ENCODE measurements around the gene HEBP2. TPM values are rescaled to one million over a fixed set of nuclear protein-coding genes. Genes with fewer than 3 reads are reported as not detected.
"Not testable (repeated sequence)": the region's sequence is repeated elsewhere in the genome, so short reads cannot be mapped to it uniquely, and the experiment has no call there.

HEBP2 gene
- total RNA-seq, 1 donor from 2014 or later, result 6.7 TPM

DNA sequence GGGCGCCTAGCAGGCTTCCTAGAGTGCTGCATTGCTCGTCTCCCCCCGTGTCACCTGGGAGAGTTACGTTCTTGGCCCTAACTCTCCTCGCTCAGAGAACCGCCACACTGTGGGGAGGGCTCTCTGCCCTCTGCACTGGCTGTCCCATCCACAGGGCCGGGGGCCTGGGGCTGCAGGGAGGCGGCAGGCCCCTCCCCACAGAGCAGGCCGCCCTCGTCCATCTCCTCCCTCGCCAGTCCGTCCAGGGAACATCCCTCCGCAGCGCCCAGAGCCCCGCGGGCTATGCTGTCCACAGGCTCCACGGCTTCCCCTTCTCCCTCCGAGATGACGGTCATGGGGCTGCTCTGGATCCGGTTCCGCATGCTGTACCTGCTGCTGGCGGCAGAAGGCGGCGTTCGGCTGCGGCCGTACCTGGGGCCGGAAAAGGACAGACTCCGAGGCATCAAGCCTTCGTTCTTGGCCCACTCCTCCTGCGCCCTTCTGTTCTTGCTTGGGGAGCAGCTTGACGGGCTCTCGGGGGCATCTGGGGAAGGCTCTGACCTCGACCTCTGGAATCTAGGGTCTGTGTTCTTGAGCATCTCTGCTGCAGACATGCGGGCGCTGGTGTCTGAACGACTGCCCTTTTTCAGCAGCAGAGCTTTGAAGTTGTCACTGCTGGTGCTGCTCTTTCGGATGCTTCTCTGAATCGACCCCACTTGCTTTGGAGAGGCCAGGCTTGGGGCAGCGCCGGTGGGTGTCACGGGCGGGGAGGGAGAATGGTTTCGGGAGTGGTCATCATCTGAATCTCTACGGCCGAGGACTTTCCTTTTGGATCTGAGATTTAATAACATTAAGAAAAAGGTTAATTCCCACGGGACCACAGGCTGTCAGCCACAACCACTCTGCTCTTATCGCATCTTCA lies 20.2 kb downstream of the HEBP2 start:
- DNase-seq (ENCODE audit: low spot score), result no peak

DNA sequence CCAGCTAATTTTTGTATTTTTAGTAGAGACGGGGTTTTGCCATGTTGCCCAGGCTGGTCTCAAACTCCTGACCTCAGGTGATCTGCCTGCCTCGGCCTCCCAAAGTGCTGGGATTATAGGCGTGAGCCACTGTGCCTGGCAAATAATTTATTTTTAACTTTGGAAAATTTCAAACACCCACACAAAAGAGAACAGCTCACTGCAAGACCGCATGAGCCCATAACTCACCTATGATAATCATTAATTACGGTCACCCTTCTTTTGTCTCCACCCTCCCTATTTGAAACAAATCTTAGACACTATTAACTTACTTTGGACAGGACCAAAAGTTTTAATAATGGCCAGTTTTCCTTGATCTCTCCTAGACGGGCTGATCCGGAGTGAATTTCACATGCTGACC lies 21.2 kb downstream of the HEBP2 start:
- not testable (repeated sequence) for DNase-seq (ENCODE audit: low spot score)

DNA sequence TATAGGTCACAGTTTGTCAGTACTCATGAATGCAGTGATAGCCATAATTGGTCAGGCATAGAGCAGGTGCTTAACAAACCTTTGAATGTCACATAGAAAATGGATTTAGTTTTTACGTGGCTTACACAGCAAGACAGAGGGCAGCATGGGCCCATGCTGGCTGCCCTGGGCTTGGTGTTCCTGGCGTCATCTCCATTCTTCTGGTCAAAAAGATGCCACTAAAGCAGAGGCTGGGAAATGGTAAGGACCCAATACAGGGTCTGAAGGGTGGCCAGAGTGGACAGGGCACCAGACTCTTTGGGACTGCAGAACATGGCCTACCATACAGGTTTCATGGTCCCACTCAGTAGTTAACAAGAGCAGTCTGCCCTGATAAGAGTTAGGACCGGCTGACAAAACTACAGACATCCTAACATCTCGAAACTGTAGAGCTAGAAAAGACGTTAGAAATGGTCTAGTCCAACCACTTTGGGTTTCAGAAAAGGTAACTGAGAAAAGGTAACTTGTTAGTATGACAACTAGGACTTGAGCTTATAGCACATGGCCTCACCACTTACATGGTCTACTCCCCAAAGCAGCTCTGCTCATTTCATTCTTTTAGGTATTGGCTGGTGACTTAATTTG lies 22.6 kb downstream of the HEBP2 start:
- DNase-seq (ENCODE audit: low spot score), result no peak

DNA sequence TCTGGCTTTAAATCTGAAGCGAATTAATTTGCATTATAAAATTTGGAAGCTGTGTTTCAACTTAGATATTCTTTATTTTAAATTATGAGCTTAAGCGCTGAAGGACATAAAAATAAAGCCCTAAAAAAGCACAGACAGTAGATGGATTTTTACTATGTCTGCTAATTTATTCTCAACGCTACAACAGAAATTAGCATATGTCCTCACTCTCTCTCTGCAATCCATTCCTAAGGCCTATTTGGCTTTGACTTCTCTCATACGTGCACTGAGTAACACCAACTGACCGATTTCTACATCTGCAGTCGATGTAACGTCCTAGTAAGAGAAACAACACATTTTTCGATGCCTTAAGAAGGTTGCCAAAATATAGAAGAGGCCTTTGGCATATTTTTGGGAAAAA lies 23.7 kb downstream of the HEBP2 start:
- no peak for DNase-seq (ENCODE audit: low spot score)

DNA sequence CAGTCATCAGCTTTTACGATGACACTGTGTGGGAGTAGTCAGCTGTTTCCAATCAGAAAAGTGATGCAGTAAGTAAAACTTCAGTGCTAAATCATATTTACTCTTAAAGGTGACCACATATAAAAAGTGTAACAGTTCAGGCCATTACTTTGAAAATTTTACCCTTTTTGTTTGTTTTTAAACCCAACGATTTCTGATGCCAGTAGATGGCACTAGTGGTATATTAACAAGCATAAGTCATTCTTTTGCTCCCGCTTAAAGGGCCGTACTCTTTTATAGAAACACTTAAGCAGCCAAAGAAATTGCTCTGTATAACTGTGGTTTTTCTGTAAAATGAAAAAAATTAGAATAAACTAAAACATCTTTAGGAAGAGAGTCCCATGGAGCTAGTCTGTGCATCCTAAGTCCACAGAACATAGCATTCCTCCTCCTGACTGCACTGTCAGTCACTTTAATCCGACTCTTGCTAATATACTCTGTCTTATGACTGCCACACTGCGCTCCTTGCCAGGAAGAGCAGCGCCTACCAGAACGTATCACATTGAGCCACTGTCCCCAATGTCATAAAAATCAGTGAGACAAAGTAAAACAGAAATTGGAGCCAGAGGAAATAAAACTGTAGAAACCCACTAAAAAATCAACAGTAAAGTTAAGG lies 25.0 kb downstream of the HEBP2 start:
- DNase-seq (ENCODE audit: low spot score), result peak; percentile 68

DNA sequence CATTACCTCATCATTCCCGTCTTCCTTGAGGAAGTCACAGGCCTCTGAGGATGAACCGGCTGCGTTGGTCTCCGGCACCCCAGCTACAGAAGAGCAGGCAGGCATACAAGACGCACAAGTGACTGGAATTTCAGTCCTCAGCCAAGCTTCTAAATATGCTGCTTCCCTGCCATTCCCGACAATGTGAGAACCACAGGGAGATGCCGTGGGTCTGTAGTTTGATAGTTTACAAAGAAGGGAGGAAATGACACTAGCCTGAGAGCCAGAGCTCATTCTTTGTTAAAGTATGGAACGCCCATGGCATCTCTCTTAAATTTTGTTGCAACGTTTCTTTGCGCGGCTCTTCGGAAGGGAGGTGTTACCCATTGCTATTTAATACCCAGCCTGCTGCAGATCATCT lies 25.7 kb downstream of the HEBP2 start:
- no peak for DNase-seq (ENCODE audit: low spot score)

DNA sequence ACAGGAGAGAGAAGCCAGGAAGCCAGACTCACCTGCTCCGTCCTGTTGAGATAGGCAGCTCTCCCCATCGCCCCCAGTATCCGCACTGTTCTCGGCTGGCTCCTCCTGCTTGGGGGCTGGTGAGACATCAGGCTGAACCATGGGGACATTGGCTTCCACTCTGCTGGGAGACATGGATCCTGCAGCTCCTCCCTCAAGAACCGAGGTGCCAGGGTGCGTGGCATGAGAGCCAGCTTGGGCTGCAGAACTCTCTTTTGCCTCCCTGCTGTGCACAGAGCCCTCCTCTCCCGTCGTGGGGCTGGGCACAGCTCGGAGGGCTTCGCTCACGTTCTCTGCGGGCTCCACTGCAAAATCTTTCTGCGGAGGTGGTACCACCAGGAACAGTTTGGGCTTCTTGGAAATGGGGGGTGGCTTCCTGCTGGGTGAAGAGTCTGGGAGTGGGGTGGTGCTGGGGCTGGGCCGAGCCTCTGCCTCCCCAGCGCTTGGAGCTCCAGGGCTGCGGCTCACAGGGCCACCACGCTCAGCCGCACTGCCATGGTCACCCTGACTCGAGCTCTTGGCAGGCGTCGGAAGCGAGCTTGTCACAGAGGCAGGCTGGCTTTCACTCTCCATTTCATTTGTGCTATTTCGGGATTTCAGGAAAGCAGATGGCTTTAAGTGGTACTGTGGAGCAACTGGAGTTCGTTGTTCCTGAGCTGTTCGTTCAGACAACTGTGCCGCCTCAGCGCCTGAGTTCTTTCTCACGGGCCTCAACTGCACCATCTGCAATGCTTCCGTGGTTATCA lies 26.5 kb downstream of the HEBP2 start:
- no peak for DNase-seq (ENCODE audit: low spot score)

DNA sequence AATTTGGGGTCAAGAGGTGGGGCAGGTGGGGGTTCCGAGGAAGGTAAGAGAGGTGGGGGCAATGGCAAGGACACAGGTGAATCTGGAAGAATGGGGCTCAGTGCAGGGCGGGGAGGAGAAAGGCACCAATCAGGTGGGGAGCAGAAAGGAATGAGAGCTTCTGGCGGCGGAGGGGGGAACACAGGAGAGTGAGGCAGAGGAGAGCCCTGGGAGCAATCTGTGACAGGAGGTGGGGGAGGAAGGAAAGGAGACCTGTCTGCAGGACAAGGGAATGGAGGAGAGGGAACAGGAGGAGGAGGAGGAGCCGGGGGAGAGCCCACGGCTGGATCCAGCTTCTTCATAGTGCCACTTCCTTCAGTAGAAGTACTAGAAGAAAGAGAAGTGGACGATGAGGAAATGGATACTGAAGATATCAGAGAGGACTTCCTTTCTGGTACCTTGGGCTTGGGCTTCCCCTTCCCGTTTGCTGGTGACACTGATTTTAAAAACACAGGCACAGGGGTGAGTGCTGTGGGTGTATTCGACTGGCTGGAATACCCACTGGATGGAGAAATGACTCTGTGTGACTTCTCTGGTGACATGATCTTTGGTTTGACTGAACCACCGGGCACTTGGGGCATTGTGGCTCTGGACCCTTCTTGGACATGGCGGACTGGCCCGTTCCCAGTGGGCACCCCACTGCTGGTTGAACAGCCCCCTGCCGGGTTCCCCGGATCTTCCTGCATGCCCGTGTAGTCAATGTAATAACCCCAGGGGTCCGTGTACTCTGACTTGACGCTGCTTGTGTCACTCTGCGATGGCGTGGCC lies 27.4 kb downstream of the HEBP2 start:
- peak; percentile 25 for DNase-seq (ENCODE audit: low spot score)

DNA sequence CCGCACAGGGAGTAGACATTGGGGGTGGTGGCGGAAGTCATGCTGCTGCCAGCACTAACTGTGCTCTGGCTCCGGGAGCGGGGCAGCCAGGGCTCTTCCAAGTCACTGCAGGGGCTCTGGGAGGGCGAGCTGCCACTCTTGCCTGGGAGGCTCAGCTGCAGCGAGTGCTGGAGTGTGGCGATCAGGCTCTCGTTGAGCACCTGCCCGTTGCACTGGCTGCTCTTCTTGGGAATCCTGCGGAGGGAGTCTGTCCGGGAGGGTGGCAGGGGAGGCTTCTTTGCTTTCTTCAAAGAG lies 28.0 kb downstream of the HEBP2 start:
- no peak for DNase-seq (ENCODE audit: low spot score)

DNA sequence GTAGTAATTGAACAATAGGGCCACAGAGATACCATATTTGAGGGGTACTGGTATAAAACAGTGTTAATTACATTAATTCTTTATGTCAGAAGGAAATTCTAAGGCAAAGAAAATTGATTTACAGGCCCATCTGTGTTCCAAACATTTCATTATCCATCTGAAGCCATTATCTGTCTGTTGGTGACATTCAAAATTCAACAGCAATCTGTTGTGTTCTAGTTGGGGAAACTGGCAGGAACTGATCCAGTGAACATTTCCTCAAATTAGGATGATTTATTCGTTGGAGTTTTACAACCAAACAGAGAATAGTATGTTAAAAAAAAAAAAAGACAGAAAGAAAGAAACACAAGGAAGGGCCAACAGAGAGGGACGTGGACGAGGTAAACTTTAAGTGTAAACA lies 30.1 kb downstream of the HEBP2 start:
- DNase-seq (ENCODE audit: low spot score), result no peak

DNA sequence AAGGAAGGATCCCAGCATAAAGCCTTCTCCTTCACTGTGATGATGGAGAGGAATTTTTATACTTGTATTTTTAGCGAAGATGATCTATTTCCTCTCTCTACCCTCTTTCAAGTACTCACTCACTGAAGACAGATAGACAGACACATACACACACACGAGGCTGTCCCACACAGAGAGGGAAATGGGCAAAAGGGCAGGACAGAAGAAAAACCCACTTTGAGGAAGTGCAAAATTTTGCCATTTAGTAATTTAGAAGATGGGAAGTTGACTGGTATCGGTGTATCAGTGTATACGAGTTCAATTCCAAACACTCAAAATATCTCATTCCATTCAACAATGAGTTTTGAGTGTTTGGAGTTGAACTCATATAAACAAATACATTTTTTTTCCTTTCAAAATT lies 30.9 kb downstream of the HEBP2 start:
- no peak for DNase-seq (ENCODE audit: low spot score)

DNA sequence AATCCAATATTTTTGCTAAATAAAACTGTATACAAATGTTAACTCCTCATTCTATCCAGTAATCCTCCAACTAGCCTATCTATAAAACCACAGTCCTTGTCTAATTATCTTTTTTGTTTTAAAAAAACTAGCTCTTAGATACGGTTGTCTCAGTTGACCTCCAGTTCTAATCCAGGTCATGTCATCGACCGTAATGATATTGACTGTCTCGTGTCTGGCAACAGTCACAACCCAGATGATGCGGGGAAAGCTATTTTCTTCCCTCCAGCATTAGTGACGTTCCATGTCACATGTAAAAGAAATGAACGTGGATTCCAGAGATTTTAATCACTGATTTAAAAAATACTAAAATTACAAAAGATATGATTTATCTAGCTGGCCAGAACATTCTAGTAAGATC lies 35.5 kb downstream of the HEBP2 start:
- DNase-seq (ENCODE audit: low spot score), result no peak

DNA sequence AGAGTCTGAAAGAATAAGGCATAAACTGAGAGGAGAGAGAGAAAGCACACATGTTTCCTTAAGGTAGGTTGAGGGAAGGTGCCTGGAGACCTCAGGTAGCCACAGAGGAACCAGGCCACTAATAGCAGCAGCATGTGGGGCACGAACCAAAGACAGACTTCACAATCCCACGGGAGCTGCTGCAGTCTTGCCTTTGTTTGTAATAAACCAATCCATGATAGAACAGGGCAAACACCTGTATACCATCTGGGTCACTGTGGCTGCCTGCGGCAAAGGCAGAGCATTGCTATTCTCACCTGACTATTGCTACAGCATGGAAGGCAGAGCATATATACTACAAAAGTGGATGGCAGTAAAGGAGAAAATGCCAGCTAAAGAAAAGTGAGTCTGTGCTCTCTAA lies 36.3 kb downstream of the HEBP2 start:
- DNase-seq (ENCODE audit: low spot score), result no peak

DNA sequence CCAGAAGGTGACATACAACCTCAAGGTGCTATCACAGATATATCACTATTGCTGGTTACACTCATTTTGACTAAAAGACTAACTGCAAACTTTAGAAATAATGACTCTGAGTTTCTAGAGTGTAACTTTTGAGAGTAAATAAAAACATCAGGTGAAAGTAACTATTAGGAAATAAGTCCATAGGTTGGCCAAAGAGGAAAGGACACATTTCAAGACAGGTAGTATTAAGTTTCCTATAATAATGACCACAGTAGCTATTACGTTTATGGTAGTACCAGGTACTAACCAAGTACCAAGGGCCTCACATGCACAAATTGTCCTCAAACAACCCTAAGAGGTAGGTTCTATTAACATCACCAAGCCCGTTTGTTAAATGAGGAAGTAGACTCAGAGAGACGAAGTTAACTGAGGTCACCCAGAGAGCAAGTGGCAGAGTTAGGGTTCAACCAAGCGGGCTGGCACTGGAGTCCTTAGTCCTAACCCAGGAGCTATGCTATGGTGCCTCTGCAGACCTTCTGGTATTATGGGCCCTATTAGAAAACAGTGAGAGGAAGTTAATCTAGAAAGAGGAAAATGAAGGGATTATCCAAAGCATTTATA lies 36.8 kb downstream of the HEBP2 start:
- no peak for DNase-seq (ENCODE audit: low spot score)

DNA sequence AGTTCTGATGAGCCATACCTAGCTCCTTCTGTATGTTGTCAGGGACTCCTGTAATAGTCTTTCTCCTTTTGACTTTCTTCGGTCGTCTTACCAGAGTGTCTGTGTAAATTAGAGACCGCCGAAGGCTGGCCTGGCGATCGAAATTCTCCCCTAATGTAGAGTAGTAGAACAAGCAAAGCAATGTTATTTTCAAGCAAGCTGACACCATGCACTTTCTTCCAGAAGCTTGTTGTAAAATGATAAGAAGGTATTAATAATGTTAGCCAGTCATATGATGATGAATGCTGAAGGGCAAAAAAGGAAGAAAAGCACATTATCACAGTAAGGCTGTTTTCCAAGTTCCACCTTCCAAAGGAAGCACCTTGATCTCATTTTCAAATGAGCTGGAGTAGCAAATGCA lies 37.9 kb downstream of the HEBP2 start:
- no peak for DNase-seq (ENCODE audit: low spot score)

DNA sequence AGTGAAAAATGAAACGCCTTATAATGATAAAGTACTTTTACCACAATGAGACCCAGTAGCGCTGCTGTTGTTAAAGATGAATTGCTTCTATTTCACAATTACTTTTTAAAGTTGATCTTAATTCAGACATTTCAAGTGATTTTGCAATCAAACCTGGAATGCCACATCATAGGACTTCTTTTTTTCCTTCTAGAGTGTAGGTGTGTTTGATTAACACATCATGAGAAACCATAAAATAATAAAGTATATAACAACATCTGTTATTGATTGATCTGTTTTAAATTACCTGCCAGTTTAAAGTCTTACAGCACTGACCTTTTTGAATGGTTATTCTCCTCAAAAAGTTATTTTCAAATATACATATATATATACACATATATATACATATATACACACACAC lies 38.6 kb downstream of the HEBP2 start:
- no peak for DNase-seq (ENCODE audit: low spot score)

DNA sequence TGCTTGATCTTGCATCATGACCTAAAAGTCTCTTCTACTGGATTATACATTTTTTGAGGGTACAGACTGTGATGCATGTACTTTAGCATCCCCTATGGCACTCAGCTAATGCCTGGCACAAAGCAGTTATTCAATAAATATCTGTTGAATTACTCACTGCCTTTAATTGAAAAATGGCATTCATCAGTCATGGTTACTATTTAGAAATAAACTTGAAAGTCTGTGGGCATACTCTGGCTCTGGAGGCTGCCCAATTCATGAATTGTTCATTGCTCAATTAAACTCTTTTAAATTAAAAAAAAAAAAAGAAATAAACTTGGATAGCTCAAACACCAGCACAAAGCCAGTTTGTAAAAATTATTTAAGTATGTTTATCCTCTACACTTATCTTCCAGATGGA lies 40.0 kb downstream of the HEBP2 start:
- no peak for DNase-seq (ENCODE audit: low spot score)

DNA sequence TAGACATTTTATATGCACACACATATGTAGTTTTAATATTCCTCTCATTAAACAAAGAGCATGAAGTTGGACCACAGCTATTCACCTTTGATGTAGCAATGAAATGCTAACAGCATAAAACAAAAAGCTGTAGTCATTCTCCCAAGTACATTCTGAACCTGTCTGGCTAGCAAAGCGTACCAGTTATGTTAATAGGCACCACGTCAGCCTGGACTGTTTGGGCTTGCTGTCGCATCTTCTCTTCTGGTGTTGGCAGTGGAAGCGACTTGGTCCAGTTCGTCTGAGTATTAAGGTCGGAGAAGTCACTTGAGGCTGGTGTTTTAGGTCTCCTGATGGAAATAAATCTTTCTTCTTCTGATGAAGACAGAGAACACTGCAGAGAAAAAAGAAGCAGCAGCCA lies 42.8 kb downstream of the HEBP2 start:
- DNase-seq (ENCODE audit: low spot score), result no peak

DNA sequence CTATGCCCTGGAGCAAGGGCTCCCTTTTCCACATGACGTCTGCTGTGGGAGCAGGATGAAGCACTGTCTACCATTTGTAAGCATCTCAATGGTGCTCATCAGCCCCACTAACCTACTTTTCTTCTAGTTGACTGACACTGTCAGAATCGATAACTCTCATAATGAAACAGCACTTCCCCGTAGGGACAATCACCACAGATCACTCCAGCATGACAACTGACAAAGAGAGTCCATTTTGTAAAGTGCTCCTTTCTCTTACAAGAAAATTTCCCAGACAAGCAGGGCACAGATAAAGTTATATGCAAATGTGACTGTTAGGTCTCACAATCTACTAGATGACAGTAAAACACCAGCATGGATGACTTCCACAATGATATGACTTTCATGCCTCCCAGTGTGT lies 46.4 kb downstream of the HEBP2 start:
- no peak for DNase-seq (ENCODE audit: low spot score)

DNA sequence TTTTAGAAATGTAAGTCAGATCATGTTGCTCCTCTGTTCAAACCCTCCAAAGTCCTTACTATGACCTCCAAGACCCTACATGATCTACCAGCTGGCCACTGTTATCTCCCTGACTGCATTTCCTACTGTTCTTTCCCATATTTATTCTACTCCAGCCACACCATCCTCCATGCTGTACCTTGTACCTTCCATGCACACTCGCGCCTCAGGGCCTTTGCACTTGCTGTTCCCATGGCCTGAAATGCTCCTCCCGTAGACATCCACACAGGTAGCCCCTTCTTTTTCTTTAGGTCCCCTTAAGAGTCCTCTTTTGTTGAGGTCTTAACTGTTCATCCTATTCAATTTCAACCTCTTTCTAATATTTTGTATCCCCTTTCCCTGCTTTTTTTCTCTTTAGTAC lies 47.0 kb downstream of the HEBP2 start:
- DNase-seq (ENCODE audit: low spot score), result no peak
